NK-92 treated with Interleukin-12 subunit alpha and Interleukin-12 subunit beta, amount 100 ng/mL, for 24 hours (cell line): ENCODE results near the gene ZBTB8OS.
"Not testable (repeated sequence)": the region's sequence is repeated elsewhere in the genome, so short reads cannot be mapped to it uniquely, and the experiment has no call there.

Experiments
- DNase-seq: peaks from one replicate; lab custom pipeline; 2025; lab: John Stamatoyannopoulos, UW

ZBTB8OS gene

DNA sequence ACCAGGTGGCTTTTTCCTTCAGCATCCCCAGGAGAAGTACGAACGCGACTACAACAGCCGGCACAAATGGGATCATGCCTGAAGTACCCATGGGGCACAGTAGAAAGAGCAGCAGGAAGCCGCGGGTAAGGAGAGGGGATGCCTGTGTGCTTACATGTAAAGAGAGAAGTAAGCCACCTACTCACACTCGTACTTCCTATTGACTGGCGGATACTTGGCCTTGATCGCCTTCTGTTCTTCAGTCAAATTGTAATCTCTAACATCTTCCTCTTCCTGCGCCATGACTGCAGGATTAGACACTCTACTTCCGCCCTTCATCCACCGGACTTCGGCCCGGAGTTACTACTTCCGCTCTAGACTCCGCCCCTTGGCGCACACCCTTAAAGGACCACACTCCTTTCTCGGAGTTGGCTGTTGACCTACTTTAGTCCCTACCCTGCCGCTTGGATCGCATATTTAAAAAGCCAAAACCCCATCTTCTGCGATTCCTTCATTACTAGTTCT lies at the start of gene ZBTB8OS:
ZBTB8OS (minus strand) TSS at position 303 of the 504 bp plus-strand sequence; CDS start at position 282, 21 bp downstream.
- peak; percentile 78 for DNase-seq

- not testable (repeated sequence) for DNase-seq
These were observed 46.6 kb upstream of the ZBTB8OS start for GRCh38 chr1:32696996-32697395.

- no peak for DNase-seq
These were observed 45.7 kb upstream of the ZBTB8OS start for GRCh38 chr1:32696041-32696440.

DNA sequence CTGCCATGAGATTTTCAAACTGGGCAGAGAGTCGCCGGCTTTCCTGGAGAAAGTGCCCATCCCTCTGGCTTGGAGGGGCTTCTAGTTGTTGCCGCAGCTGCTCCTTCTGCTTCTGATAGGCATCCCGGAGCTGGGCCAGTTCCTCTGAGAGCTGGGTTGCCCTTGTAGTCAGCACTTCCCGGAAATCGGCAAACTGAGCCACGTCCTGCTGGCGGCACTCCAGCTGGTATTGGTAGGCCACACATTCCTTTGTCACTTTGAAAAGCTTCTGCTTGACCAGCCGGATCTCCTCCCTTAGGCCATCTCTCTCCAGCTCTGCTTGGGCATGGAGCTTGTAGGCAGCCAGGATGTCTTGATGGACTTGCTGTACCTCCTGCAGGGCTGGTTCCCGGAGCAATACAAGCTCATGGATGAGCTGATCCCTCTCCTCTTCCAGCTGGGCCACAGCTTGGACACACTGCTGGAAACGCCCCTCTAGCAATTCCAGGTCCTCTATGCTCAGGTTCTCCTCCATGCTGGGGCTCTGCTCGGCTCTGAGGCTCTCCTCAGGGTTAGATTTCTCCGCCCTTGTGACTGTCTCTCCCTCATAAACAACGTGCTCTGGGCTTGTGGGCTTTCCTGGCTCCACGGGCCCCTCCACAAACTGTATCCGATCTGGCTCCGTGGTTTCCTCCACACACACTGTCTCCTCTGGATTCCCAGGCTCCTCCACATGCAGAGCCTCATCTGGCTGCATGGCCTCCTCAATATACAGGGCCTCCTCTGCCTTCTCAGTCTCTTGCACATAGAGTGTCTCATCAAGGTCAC lies 45.0 kb upstream of the ZBTB8OS start:
- no peak for DNase-seq

GRCh38 chr1:32693455-32694174 lies 43.3 kb upstream of the ZBTB8OS start:
- no peak for DNase-seq

DNA sequence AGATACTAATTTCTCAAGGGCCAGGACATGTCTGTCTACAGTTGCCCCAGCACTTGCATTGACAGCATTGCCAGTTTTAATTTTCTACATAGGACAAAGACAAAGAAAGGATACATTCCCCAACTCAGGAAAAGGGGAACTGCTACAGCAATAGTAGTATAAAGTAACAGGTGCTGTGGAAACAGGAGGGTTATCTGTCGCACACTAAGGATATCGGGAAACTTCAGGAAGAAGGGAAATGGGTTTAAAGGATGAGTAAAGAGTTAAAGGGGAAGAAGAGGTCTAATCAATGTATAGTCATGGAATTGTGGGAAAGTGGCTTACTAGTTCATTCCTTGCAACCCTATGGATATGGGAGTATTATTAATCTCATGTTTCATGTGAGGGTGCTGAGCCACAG lies 36.0 kb upstream of the ZBTB8OS start:
- no peak for DNase-seq

DNA sequence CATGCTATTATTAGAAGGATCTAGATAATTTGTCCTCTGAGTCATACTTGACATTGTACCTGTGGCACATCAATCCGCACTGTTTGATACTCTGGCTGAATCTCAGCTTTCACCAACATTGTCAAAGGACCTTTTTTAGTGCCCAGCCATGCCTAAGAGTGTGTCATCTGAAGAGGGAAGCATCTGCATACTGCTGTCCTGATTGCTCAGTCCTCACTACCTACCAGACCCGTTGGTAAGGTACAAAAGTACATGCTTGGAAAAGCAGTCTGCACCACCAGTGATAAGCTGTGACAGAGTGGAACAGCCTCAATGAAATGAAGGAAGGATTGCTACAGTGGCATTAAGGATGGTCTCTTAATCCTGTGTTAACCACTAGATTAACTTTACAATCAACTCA lies 35.1 kb upstream of the ZBTB8OS start:
- no peak for DNase-seq

GRCh38 chr1:32684167-32684811 lies 33.9 kb upstream of the ZBTB8OS start:
- no peak for DNase-seq

DNA sequence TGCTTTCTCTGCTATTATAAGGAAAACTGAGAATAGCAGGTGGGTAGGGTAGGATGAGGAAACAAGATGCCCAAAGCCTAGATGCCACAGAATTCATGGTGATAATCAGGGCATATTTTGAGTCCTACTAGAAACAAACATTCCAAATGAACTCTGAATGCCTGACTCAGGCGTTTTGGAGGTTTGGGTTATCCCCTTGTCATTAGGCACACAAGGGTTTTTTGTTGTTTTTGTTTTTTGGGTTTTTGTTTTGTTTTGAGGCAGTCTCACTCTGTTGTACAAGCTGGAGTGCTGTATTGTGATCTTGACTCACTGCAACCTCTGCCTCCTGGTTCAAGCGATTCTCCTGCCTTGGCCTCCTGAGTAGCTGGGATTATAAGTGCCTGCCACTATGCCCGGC lies 33.0 kb upstream of the ZBTB8OS start:
- DNase-seq, result no peak

DNA sequence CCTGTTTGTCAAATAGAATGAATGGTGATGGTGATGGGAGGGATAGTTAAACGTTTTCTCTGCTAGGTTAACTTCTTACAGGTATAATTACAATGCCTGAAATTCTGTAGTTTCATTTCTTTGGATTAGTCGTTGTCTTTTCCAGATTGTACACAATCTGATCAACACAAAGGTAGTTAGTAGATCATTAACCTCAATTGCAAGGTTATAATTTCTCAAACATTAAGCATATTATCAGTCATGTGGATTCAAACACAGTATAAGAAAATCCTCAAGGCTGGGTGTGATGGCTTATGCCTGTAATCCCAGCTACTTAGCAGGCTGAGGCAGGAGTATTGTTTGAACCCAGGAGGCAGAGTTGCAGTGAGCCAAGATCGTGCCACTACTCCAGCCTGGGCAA lies 31.6 kb upstream of the ZBTB8OS start:
- DNase-seq, result no peak

- DNase-seq, result no peak
These were observed 31.2 kb upstream of the ZBTB8OS start for GRCh38 chr1:32681509-32681908.

DNA sequence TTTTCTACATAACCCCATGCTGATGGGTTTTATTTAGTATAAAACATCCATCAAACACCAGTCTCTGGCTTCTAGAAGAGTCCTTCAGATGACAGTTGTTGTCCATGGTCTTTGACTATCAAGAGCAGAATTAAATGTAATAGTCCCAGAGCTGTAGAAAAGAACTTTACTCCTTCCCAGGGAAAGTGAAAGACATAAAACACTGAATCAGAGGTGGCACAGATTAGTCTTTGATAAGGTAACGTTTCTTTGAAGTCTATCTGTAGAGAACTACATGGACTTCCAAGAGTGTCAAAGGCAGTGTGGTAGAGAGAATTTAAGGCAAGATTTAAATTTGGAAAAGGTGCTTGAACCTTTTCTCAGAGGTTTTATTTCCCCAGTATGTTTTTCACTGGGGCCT lies 30.3 kb upstream of the ZBTB8OS start:
- DNase-seq, result no peak

GRCh38 chr1:32679993-32680392 lies 29.6 kb upstream of the ZBTB8OS start:
- not testable (repeated sequence) for DNase-seq

DNA sequence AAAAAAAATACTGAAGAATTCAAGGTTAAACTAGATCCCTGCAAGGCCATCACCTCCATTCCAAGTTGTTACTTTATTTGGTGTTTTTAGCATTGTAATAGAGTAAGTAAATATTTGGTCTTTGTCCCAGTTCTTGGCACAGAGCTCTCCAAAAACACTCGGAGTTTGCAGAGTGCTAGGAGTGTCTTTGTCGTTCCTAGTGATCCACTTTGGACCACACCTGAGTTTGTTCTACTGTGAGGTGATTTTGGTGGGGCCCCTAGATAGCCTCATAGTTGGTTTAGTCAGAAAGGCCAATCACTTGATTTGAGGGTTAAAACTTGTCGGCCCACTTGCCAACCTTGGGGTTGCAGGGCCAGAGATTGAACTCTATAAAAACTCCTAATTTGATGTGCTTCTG lies 26.6 kb upstream of the ZBTB8OS start:
- no peak for DNase-seq

DNA sequence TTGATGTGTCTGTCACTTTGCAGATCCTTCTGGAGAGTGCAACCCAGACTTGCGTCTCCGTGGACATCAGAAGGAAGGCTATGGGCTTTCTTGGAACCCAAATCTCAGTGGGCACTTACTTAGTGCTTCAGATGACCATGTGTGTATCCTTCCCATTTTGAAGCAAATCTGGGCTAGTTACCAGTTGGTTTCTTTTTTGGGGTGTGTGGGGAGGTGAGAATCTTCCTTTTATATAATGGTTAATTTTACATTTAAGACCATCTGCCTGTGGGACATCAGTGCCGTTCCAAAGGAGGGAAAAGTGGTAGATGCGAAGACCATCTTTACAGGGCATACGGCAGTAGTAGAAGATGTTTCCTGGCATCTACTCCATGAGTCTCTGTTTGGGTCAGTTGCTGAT lies 18.4 kb upstream of the ZBTB8OS start:
- DNase-seq, result not testable (repeated sequence)

GRCh38 chr1:32666901-32667566 lies 16.7 kb upstream of the ZBTB8OS start:
- DNase-seq, result no peak

- no peak for DNase-seq
These were observed 15.6 kb upstream of the ZBTB8OS start for GRCh38 chr1:32665915-32666314.

DNA sequence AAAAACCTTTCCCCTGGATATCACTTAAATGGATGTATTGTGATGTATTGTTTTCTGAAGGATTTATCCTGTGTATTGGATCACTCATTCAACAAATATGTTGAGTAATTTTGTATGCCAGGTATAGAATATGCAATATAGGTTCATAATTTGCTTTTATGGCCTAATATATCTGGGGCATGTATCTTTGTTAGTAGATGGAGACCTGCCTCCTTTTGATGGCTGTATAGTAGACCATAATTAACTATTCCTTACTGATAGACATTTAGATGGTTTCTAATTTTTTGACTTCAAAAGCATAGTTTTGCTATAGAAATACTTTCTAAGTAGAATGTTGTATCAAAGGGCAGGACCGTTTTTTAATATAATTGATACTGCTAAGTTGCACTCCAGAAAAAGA lies 9.2 kb upstream of the ZBTB8OS start:
- DNase-seq, result no peak

DNA sequence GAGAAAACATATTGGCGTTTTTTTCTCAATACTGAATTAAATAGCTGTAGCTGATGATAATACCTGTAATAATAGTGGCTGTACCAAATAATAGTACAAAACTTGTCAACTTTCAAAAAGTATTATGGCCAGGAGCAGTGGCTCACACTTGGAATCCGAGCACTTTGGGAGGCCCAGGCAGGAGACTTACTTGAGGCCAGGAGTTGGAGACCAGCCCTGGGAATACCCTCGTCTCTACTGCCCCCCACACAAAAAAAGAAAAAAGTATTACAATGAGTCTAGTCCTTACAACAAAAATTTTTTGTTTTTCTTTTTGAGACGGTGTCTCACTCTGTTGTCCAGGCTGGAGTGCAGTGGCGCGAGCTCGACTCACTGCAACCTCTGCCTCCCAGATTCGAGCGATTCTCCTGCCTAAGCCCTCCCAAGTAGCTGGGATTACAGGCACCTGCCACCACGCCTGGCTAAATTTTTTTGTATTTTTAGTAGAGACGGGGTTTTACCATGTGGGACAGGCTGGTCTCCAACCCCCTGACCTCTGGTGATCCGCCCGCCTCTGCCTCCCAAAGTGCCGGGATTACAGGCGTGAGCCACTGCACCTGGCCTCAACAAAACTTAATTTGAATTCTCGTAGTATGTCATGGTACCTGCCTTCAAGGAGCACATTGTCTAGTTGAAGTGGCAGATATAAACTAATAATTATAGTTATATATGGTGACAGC lies 2.1 kb upstream of the ZBTB8OS start:
- no peak for DNase-seq

DNA sequence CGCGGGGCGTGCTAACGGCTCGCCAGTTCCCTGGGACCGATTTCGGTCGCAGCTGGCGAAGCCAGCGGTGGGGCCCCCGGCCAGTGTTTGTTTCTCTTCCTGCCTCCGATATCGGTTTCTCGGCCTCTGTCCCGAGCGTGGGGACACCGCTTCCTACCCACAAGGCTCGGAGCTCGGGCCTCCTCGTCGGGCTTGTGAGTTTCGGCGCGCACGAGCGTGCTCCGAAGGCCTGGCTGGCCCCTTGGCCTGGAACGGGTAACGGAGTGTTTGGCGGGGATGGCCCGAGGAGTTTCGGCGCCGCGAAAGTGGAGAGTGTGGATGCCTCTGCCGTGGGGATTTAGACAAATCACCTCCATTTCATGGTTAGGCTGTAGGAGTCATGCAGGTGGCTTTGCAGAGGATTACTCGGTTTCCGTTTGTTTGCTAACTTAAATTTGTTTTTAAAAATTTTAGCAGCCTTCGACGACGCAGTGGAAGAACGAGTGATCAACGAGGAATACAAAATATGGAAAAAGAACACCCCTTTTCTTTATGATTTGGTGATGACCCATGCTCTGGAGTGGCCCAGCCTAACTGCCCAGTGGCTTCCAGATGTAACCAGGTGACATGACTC lies 1.2 kb upstream of the ZBTB8OS start:
- DNase-seq, result peak; percentile 67
